NOMO-1 (cell line): ENCODE data around the gene CNBD2.
"Not testable (repeated sequence)": the region's sequence is repeated elsewhere in the genome, so short reads cannot be mapped to it uniquely, and the experiment has no call there.

Source experiments
- DNase-seq, 2 experiments: peaks; one replicate each; lab custom pipeline; 2025; ENCODE audit not compliant: unreplicated experiment in 2 of 2; lab: John Stamatoyannopoulos, UW

The CNBD2 gene

DNA sequence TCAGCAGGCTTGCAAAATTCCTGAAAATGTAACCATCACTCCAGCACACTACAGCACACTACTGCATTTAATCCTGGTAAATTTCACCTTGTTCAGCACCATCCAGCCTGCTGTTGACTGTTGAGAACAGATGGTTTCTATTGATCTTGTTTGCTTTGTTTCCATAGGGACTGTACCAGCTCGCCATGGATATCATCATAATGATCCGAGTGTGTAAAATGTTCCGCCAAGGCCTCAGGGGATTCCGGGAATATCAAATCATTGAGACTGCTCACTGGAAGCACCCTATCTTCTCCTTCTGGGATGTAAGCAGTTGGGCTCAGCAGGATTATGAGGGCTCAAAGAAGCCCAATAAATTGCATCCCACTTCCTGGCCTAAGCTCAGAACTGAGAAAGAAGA lies 4.1 kb downstream of the CNBD2 start:
- no peak for DNase-seq

- no peak for DNase-seq
These were observed 5.9 kb downstream of the CNBD2 start for GRCh38 chr20:35974256-35974655.

- DNase-seq = no peak
These were observed 7.4 kb downstream of the CNBD2 start for GRCh38 chr20:35975576-35976373.

- DNase-seq = peak; percentile 58 to 85
These were observed 9.7 kb downstream of the CNBD2 start for GRCh38 chr20:35978041-35978513.

- no peak for DNase-seq
These were observed 11.2 kb downstream of the CNBD2 start for GRCh38 chr20:35979544-35979943.

DNA sequence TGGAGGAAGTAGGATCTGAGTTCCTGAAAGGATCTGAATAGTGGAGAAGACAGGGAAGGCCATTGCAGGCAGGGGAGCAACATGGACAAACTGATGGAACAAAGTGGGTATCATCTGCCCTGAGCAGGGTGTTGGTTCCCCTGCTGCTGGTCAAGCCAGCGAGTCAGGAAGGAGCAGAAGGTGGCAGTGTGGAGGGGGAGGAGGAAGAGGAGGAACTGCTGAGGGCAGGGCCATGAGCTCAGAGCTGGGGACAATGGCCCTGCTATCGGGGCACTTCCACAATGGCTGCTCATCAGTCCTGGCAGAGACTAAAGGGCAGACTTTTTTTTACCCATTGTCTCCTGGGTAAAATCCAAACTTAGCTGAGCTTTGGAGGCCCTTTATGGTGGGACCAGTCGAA lies 13.6 kb downstream of the CNBD2 start:
- no peak for DNase-seq

DNA sequence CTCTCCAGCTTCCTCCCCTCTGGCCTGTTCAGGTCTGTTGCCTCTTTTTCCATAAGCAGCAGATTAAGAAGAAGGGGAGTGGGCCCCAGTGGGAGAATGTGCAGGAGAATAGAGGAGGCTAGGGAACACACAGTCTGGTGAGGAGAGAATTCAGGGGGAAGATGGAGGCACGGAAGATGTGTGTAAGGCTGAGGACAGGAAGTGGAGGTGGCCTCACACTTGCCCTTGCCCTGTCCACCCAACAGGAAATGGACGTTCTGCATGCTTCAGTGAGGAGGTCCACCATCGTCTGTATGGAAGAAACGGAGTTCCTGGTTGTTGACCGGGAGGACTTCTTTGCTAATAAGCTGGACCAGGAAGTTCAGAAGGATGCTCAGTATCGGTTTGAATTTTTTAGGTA lies 16.0 kb downstream of the CNBD2 start:
- no peak for DNase-seq

DNA sequence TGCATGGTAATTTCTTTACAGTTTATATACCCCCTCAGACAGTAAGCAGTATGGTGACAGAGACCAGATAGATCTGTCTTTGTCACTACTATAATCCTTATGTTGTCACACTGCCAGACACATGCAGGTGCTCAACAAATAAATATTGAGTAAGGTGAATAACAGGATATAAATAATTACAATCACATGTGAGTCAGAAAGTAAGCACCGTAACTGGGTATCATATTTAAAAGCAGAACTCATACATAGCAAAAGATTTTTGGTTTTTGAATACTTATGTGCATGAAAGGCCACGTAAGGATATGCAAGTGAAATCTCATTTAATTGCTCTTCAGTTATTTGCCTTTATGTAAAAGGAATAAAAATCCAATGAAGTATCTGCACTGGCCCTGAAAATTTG lies 17.4 kb downstream of the CNBD2 start:
- DNase-seq = no peak

DNA sequence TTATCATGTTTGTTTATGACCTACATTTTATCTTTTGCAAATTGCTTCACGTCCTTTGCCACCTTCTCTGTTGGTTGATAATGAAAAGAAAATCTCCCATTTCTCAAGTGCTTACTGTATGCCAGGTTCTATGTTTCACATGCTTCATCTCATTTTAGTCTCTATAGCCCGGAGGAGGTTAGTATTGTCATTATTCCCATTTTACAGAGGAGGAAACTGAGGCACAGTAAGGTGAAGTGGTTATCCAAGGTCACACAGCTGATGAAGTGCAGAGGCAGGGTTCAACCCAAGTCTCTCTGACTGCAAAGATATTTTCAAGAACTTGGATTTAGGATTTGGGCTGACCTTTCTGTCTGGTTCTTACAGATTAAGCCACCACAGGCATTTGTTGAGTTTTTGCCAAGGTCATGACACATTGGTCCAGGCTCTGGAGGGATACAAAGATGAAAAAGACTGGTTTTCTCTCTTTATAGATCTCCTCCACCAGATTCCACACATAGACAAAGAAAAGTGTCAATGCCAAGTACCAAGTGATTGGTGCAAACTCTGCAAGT lies 20.6 kb downstream of the CNBD2 start:
- DNase-seq = no peak

DNA sequence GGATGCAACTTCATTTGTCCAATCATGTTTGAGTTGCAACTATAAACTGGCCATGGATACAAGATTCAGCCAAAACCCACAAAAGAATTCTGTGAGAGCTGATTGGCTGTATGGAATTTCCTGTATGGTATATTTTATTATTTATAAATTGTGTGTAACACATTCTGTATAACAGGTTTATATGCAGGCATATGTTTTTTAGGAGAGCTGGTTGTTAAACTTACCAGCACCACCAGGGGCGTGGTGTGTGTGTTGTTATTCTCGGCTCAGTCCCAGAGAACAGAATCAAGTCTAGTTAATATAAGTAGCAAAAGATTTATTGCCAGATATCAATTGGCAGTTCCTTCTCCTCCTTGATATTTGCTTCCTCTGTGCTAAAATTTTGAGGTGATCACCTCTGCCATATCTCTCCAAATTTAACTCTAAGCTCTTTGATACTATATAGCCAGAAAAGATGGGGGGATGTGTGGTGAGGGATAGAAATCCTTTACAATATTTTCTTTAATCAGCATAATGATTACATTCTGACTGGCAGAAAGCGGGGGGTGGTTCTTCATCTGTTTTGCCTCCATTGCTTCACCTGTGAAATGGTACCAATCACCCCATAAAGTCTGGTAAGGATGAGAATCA lies 22.9 kb downstream of the CNBD2 start:
- DNase-seq = peak in 1 of 2 experiments; percentile 15

GRCh38 chr20:35992713-35993335 lies 24.4 kb downstream of the CNBD2 start:
- DNase-seq = peak; percentile 28 to 67

GRCh38 chr20:35994994-35995453 lies 26.6 kb downstream of the CNBD2 start:
- DNase-seq = peak; percentile 54 to 72

DNA sequence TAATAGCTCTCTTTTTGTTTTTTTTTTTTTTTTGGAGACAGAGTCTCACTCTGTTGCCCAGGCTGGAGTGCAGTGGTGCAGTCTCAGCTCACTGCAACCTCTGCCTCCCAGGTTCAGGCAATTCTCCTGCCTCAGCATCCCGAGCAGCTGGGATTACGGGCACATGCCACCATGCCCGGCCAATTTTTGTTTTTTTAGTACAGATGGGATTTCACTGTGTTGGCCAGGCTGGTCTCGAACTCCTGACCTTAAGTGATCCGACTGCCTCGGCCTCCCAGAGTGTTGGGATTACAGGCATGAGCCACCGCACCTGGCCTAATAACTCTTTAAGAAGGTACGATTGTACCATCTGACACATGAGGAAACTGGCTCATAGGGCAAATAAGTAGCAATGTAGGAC lies 28.1 kb downstream of the CNBD2 start:
- not testable (repeated sequence) for DNase-seq

DNA sequence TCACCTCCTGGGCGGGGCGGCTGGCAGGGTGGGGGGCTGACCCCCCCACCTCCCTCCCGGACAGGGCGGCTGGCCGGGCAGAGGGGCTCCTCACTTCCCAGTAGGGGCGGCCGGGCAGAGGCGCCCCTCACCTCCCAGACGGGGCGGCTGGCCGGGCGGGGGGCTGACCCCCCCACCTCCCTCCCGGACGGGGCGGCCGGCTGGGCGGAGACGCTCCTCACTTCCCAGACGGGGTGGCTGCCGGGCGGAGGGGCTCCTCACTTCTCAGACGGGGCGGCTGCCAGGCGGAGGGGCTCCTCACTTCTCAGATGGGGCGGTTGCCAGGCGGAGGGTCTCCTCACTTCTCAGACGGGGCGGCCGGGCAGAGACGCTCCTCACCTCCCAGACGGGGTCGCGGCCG lies 32.9 kb downstream of the CNBD2 start:
- not testable (repeated sequence) for DNase-seq

GRCh38 chr20:36002855-36003254 lies 34.5 kb downstream of the CNBD2 start:
- DNase-seq = no peak

- DNase-seq = peak; percentile 5 to 20
These were observed 35.7 kb downstream of the CNBD2 start for GRCh38 chr20:36004045-36004444.

GRCh38 chr20:36008461-36009035 lies 40.2 kb downstream of the CNBD2 start:
- no peak for DNase-seq

GRCh38 chr20:36010076-36010475 lies 41.7 kb downstream of the CNBD2 start:
- DNase-seq = no peak

DNA sequence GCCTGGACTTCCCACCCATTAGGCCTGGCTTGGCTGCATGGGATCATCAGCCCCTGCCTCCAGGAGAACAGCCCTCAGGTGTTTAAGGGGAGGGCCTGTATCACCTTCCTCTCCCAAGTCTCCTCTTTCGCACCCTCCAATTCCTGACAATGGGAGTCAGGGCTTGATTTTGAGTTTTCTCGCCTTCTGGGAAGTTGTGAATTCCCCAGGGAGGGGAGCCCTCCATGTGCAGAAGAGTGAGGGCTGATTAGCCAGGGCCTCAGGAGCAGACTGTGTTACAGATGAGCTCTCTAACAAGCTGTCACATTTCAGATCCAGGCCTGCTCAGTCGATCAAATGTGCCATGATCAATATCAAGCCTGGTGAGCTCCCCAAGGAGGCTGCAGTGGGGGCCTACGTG lies 42.4 kb downstream of the CNBD2 start:
- no peak for DNase-seq

- no peak for DNase-seq
These were observed 47.5 kb downstream of the CNBD2 start for GRCh38 chr20:36015806-36016403.
